Lower lobe of right lung (tissue), 2 donors: ENCODE data around the gene GMPPB. TPM values are rescaled to one million over a fixed set of nuclear protein-coding genes. Genes with fewer than 3 reads are reported as not detected.
"Not testable (repeated sequence)": the region's sequence is repeated elsewhere in the genome, so short reads cannot be mapped to it uniquely, and the experiment has no call there.

ENCODE experiments used
- ATAC-seq, 2 donors: fragments of 200-7000 bp; cut with Tn5 transposase; one replicate each; pipeline ENCODE4 v1.9.1; 2020 to 2022; ENCODE audit warnings: mild to moderate bottlenecking in 2 of 2, moderate library complexity in 2 of 2
- DNase-seq: peaks from one replicate; pipeline ENCODE4 v3.0.0-alpha.2; 2020
- H3K27ac ChIP-seq: fragments of 200-600 bp; one replicate; pipeline ENCODE4 v1.8.0; 2022
- H3K27me3 ChIP-seq: fragments of 200-600 bp; one replicate; pipeline ENCODE4 v1.8.0; 2022; ENCODE audit warnings: low read depth
- H3K36me3 ChIP-seq: fragments of 200-600 bp; one replicate; pipeline ENCODE4 v1.8.0; 2022; ENCODE audit warnings: mild to moderate bottlenecking
- H3K4me1 ChIP-seq: fragments of 200-600 bp; one replicate; pipeline ENCODE4 v1.8.0; 2022
- H3K4me3 ChIP-seq: fragments of 200-600 bp; one replicate; pipeline ENCODE4 v1.8.0; 2022; ENCODE audit warnings: mild to moderate bottlenecking
- H3K9me3 ChIP-seq: fragments of 200-600 bp; one replicate; pipeline ENCODE4 v1.8.0; 2022
- CTCF ChIP-seq: fragments of 200-600 bp; IDR thresholded peaks from one replicate; pipeline ENCODE4 v1.8.0; 2022; ENCODE audit warnings: antibody characterized with exemption, mild to moderate bottlenecking
- intact Hi-C: fragments of 100-400 bp; cut with DNase I; formaldehyde crosslinking; loops from one replicate; pipeline ENCODE4 v1.11.0; 2022
- total RNA-seq: library from RNA; stranded (reverse); fragmentation: NEBNext Ultra II Directional; extraction: Animal tissue kit (Norgen Biotek cat#: 25700); gene quantifications from one replicate; pipeline ENCODE4 v1.2.1, GENCODE V29; 2021
- donor health status: DM: no; HTN: yes; CAD: no; lungs with severe emphysema.

The GMPPB gene
- total RNA-seq, 1 donor from 2014 or later: 27.3 TPM

- Histone ChIP-seq H3K9me3 (no peaks in the 10 kb centered on the region), H3K27ac (no peak overlapping the region), H3K27me3 (no peaks in the 10 kb centered on the region), H3K4me3 (no peak overlapping the region), H3K4me1 (peaks cover 15% of the 10 kb centered on the region), H3K36me3 (peaks cover 35% of the 10 kb centered on the region)
- no peak for TF ChIP-seq CTCF
- no peak for DNase-seq
- peak; percentile 49 to 62 for ATAC-seq
- intact Hi-C loops: no loop called here
These were observed 27.8 kb upstream of the GMPPB start for GRCh38 chr3:49751501-49751900.

GRCh38 chr3:49750056-49750455 lies 26.3 kb upstream of the GMPPB start:
- Histone ChIP-seq H3K27ac (no peak overlapping the region), H3K4me1 (peaks cover 11% of the 10 kb centered on the region), H3K9me3 (no peaks in the 10 kb centered on the region), H3K36me3 (peaks cover 38% of the 10 kb centered on the region), H3K4me3 (no peak overlapping the region), H3K27me3 (no peaks in the 10 kb centered on the region)
- DNase-seq (no peak), ATAC-seq (no peak)
- intact Hi-C loops: no loop called here
- TF ChIP-seq CTCF: no peak

- H3K9me3 ChIP-seq, ATAC-seq, H3K4me3 ChIP-seq, H3K27ac ChIP-seq, H3K27me3 ChIP-seq, intact Hi-C loops, DNase-seq: not testable (repeated sequence)
- H3K4me1 ChIP-seq: peaks cover 11% of the 10 kb centered on the region
- H3K36me3 ChIP-seq: peaks cover 41% of the 10 kb centered on the region
These were observed 25.1 kb upstream of the GMPPB start for GRCh38 chr3:49748874-49749273.

GRCh38 chr3:49747792-49748480 lies 24.2 kb upstream of the GMPPB start:
- intact Hi-C loops: no loop called here

GRCh38 chr3:49745986-49746385 lies 22.2 kb upstream of the GMPPB start:
- intact Hi-C loops: no loop called here
- no peak for ATAC-seq
- H3K4me3 ChIP-seq: no peak overlapping the region
- no peak for TF ChIP-seq CTCF
- no peaks in the 10 kb centered on the region for H3K9me3 ChIP-seq
- H3K27me3 ChIP-seq: no peaks in the 10 kb centered on the region
- no peak overlapping the region for H3K27ac ChIP-seq
- H3K4me1 ChIP-seq: peaks cover 6% of the 10 kb centered on the region
- no peak for DNase-seq
- peaks cover 48% of the 10 kb centered on the region for H3K36me3 ChIP-seq

More at GRCh38 chr3:49747792-49748480, 24.2 kb upstream of the GMPPB start:
- no peak for DNase-seq
- no peak overlapping the region for H3K4me3 ChIP-seq
- H3K36me3 ChIP-seq: peaks cover 48% of the 10 kb centered on the region
- no peaks in the 10 kb centered on the region for H3K27me3 ChIP-seq
- no peaks in the 10 kb centered on the region for H3K9me3 ChIP-seq
- peaks cover 7% of the 10 kb centered on the region for H3K4me1 ChIP-seq
- TF ChIP-seq CTCF: no peak
- no peak for ATAC-seq
- no peak overlapping the region for H3K27ac ChIP-seq

GRCh38 chr3:49740427-49740826 lies 16.7 kb upstream of the GMPPB start:
- no peaks in the 10 kb centered on the region for H3K9me3 ChIP-seq
- intact Hi-C loops: no loop called here
- no peak overlapping the region for H3K27ac ChIP-seq
- H3K4me3 ChIP-seq: no peak overlapping the region
- H3K36me3 ChIP-seq: peaks cover 48% of the 10 kb centered on the region
- no peak for TF ChIP-seq CTCF
- DNase-seq (no peak), ATAC-seq (no peak)
- no peaks in the 10 kb centered on the region for H3K27me3 ChIP-seq
- no peaks in the 10 kb centered on the region for H3K4me1 ChIP-seq
